ENCODE data around the gene PRKCB.

DNA sequence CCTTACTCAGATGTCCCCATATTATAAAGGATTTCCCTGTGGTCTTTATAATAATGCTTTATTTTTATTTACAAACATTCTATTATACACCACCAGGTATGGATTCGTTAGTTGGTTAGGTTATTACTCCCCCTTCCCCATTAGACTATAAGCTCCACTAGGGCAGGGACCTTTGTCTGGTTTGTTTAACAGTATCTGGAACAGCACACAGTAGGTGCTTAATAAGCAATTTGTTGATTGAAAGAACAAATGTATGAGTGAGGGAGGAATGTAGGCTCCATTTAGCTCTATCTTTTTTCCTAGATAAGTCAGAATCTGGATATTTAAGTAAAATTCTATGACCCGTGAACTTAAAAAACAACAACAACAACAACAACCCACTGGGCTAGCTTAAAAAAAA is 2.3 kb upstream of the PRKCB start:
- no peak for TF ChIP-seq POLR2A (IDR thresholded peaks at IDR 0.05)
- TF ChIP-seq, protein P1, sequence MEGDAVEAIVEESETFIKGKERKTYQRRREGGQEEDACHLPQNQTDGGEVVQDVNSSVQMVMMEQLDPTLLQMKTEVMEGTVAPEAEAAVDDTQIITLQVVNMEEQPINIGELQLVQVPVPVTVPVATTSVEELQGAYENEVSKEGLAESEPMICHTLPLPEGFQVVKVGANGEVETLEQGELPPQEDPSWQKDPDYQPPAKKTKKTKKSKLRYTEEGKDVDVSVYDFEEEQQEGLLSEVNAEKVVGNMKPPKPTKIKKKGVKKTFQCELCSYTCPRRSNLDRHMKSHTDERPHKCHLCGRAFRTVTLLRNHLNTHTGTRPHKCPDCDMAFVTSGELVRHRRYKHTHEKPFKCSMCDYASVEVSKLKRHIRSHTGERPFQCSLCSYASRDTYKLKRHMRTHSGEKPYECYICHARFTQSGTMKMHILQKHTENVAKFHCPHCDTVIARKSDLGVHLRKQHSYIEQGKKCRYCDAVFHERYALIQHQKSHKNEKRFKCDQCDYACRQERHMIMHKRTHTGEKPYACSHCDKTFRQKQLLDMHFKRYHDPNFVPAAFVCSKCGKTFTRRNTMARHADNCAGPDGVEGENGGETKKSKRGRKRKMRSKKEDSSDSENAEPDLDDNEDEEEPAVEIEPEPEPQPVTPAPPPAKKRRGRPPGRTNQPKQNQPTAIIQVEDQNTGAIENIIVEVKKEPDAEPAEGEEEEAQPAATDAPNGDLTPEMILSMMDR (IDR thresholded peaks at IDR 0.05), result no peak

Measured in thyroid gland (tissue), 4 donors.